Measurements from ENCODE around the gene TPI1.
"Not testable (repeated sequence)": the region's sequence is repeated elsewhere in the genome, so short reads cannot be mapped to it uniquely, and the experiment has no call there.

The TPI1 gene

DNA sequence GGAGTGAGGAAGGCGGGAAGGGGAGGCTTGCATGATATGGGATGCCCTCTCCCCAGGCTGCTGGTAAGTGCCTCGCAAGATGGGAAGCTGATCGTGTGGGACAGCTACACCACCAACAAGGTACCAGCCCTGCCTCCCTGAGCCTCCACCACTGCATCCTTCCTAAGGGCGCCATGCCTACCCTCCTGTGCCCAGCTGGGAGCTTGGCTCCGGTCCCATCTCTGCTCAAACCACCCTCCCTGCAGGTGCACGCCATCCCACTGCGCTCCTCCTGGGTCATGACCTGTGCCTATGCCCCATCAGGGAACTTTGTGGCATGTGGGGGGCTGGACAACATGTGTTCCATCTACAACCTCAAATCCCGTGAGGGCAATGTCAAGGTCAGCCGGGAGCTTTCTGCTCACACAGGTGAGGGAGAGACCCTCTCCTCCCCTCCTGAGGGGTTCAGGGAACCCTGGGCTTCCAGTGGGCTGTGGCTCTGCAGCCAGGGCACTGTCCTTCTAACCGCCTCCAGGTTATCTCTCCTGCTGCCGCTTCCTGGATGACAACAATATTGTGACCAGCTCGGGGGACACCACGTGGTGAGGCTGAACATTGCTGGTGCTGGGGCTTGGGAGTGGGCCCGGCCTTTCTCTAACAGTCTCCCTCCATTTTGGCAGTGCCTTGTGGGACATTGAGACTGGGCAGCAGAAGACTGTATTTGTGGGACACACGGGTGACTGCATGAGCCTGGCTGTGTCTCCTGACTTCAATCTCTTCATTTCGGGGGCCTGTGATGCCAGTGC lies 24.0 kb upstream of the TPI1 start:
- in situ Hi-C loops (cut with MboI; ENCODE audit: low sequenced_read_pairs), result no loop called here

DNA sequence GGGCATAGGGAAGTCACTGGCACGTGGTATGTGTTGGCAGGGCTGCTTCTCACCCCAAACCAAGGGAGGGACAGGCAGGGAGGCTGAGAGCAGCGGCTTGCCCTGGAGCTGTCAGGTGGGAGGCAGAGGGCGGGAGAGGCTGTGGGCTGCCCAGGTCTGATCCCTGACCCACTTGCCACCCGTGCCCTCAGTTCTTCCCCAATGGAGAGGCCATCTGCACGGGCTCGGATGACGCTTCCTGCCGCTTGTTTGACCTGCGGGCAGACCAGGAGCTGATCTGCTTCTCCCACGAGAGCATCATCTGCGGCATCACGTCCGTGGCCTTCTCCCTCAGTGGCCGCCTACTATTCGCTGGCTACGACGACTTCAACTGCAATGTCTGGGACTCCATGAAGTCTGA lies 21.9 kb upstream of the TPI1 start:
- in situ Hi-C loops (cut with MboI; ENCODE audit: low sequenced_read_pairs), result no loop called here

DNA sequence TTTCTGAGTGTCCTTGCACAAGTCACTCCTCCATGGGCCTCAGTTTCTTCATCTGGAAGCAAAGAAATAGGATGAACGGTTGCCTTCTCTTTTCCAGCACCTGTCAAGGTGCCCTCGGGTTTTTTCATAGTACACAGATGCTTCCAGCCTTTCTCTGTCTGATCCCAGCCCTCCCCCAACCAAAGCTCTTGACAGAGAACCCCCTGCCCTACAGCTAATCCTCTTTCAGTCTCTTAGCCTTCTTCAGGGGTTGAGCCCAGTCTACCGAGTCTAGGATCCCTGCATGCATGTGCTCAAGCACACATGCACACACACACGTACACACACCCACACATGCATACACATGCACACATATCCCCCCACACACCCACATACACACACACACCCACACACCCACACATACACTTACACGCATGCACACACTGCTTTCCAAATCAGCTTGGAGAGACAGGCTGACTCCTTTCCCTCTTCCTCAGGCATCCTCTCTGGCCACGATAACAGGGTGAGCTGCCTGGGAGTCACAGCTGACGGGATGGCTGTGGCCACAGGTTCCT lies 20.9 kb upstream of the TPI1 start:
- in situ Hi-C loops (cut with MboI; ENCODE audit: low sequenced_read_pairs), result no loop called here

DNA sequence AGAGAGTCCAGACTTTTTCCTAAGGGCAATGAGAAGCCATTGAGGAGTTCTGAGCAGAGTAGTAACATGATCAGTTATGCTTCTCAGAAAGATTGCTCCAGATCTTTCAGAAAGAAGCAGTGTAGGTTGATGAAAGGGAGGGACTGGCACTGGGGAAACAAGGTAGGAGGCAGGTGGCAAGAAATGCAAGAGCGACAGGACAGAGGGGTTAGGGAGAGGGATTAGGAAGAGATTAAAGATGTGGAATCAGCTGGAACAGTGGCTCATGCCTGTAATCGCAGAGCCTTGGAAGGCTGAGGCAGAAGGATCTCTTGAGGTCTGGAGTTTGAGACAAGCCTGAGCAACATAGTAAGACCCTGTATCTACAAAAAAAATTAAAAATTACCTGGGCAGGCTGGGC lies 19.7 kb upstream of the TPI1 start:
- in situ Hi-C loops (cut with MboI; ENCODE audit: low sequenced_read_pairs), result no loop called here

DNA sequence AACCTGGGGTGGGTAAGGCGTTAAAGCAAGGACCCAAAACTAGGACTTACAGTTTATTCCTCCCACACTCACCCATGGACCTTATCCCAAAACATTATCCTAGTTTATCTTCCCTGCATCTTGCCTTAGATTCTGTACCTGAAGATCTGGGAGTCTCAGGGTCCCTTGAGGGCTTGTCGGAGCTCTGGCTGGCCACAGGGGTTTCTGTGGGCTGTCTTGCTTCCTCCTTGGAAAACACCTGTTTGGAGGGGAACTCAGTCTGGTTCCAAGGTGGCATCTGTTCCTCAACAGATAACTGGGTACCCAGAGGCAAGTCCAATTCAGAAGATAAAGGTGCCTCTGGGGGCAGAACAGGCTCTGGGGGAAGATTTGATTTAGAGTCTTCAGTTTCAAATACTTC lies 17.9 kb upstream of the TPI1 start:
- in situ Hi-C loops (cut with MboI; ENCODE audit: low sequenced_read_pairs), result no loop called here

GRCh38 chr12:6849976-6850560 lies 17.3 kb upstream of the TPI1 start:
- in situ Hi-C loops (cut with MboI; ENCODE audit: low sequenced_read_pairs), result no loop called here

GRCh38 chr12:6850796-6851152 lies 16.6 kb upstream of the TPI1 start:
- in situ Hi-C loops (cut with MboI; ENCODE audit: low sequenced_read_pairs), result no loop called here

- in situ Hi-C loops (cut with MboI; ENCODE audit: low sequenced_read_pairs), result no loop called here
Observed at GRCh38 chr12:6851153-6851920, 16.0 kb upstream of the TPI1 start, which contains the start of gene CDCA3. TSS of gene CDCA3 (minus strand) at chr12:6851286. CDS start at chr12:6850952, 334 bp downstream.

DNA sequence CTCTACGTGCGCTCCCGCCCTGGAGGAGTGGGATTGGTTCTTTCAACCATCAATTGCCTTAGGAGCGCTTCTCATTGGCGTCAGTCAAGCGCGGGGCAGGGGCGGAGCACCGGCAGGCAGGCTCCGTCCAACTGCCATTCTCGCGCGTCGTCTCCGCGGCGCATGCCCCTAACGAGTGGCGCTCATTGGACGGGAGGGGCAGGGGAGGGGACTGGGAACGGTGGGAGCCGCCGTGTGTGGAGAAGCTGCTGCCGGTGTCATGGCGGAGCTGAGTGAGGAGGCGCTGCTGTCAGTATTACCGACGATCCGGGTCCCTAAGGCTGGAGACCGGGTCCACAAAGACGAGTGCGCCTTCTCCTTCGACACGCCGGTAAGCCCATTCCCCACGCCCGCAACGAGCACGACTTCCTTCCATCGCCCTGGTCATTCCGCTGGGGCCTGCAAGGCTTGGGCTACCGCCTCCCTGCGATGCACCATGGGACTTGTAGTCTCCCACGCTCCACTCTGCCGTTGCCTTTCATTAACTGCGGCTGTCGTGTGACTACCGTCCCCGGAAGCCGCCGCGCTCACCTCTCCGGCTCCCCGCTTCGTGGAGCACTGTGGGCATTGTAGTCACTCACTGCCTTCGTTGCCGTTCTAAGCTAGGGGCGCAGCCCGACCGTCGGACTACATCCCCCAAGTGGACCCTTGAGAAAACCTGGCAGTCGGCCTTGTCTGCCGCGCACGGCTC lies 15.2 kb upstream of the TPI1 start, which contains the start of gene USP5:
Gene USP5 (plus strand): TSS at position 230 of the 730 bp plus-strand sequence. CDS start 30 bp downstream, at position 260.
- in situ Hi-C loops (cut with MboI; ENCODE audit: low sequenced_read_pairs), result no loop called here

GRCh38 chr12:6852651-6853354 lies 14.5 kb upstream of the TPI1 start:
- in situ Hi-C loops (cut with MboI; ENCODE audit: low sequenced_read_pairs), result no loop called here

DNA sequence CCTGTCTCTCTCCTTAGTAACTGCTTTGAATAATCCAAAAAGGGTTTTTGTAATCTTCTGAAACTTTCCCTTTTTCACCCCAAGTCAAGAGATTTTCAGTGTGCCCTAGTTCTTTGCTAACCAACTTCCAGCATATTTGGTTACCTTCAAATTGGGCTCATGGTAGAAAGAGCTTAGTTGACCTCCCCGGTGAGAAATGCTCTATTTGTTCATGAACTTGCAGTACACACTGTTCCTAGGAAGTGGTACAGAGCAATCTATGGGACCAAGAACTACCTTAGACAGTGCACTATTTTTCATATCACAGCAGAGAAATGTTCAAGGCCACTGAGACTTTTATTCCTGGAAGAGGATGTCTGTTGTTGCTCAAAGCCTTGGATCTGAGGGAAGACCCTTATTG lies 13.7 kb upstream of the TPI1 start:
- in situ Hi-C loops (cut with MboI; ENCODE audit: low sequenced_read_pairs), result no loop called here

- in situ Hi-C loops (cut with MboI; ENCODE audit: low sequenced_read_pairs), result no loop called here
Observed at GRCh38 chr12:6854036-6854435, 13.3 kb upstream of the TPI1 start.

GRCh38 chr12:6855322-6855721 lies 12.0 kb upstream of the TPI1 start:
- in situ Hi-C loops (cut with MboI; ENCODE audit: low sequenced_read_pairs), result no loop called here

GRCh38 chr12:6858799-6859198 lies 8.5 kb upstream of the TPI1 start:
- in situ Hi-C loops (cut with MboI; ENCODE audit: low sequenced_read_pairs), result no loop called here

DNA sequence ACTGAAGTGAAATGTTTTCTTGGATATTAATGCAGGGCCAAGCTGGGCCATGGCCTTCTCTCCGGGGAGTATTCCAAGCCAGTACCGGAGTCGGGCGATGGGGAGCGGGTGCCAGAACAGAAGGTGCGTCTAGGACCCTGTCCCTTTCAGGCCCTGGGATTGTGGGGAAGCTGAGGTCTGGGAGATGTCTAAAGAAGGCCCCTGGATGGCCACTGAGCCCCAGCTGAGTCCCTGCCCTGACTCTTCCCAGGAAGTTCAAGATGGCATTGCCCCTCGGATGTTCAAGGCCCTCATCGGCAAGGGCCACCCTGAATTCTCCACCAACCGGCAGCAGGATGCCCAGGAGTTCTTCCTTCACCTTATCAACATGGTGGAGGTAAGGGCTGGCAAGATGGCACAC lies 7.2 kb upstream of the TPI1 start:
- in situ Hi-C loops (cut with MboI; ENCODE audit: low sequenced_read_pairs), result no loop called here

GRCh38 chr12:6860942-6861341 lies 6.4 kb upstream of the TPI1 start:
- in situ Hi-C loops (cut with MboI; ENCODE audit: low sequenced_read_pairs), result no loop called here

GRCh38 chr12:6861391-6861790 lies 5.9 kb upstream of the TPI1 start:
- in situ Hi-C loops (cut with MboI; ENCODE audit: low sequenced_read_pairs), result no loop called here

- in situ Hi-C loops (cut with MboI; ENCODE audit: low sequenced_read_pairs), result no loop called here
Observed at GRCh38 chr12:6863033-6863432, 4.3 kb upstream of the TPI1 start.

- in situ Hi-C loops (cut with MboI; ENCODE audit: low sequenced_read_pairs), result no loop called here
Observed at GRCh38 chr12:6863586-6864321, 3.6 kb upstream of the TPI1 start.

GRCh38 chr12:6865307-6865706 lies 2.0 kb upstream of the TPI1 start:
- in situ Hi-C loops (cut with MboI; ENCODE audit: low sequenced_read_pairs), result not testable (repeated sequence)

Data from HL-60/S4 treated with phorbol 12-myristate 13-acetate at 8.2 ng/mL for 4 days and 3 days (cell line).